GM18909 (cell line): ENCODE measurements around the gene NUCB2.
"Not testable (repeated sequence)": the region's sequence is repeated elsewhere in the genome, so short reads cannot be mapped to it uniquely, and the experiment has no call there.

Experiments used
- ATAC-seq: cut with Tn5 transposase; IDR thresholded peaks from one replicate; pipeline ENCODE4 v1.9.1; 2021; ENCODE audit warnings: mild to moderate bottlenecking; ENCODE audit not compliant: unreplicated experiment, poor library complexity

Gene NUCB2

DNA sequence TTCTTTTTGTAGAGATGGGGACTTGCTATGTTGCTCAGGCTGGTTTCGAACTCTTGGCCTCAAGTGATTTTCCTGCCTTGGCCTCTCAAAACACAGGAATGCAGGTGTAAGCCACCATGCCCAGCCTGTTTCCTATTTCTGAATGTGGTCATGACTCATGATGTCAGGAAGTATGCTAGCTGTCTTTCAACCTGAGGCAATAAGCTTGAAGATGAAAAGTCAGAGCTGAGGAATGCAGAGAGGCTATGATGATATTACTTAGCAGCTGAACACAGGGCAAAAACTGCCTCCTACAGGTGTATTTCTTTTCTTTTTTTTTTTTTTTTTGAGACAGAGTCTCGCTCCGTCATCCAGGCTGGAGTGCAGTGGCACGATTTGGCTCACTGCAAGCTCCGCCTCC, 9.0 kb upstream of the NUCB2 start:
- ATAC-seq = no peak

- not testable (repeated sequence) for ATAC-seq
Measured at GRCh38 chr11:17268500-17268899, 8.0 kb upstream of the NUCB2 start.

DNA sequence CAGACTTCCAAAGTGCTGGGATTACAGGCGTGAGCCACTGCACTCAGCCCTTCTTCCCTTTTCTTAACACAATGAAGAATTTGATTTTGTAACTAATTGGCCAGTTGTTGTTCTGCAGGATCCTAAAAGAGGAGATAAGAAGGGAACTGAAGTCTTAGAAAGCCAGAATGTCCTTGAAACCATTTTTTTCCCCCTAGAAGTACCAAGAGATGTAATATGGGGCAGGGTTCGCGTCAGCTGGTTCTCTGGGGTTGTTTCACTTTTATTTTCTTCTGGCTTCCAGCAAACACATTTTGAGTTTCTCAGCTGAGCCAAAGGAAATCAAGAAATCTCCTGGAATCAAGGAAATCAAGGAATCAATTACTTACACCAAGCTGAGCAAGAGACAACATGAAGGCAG, 7.6 kb upstream of the NUCB2 start:
- ATAC-seq = no peak

DNA sequence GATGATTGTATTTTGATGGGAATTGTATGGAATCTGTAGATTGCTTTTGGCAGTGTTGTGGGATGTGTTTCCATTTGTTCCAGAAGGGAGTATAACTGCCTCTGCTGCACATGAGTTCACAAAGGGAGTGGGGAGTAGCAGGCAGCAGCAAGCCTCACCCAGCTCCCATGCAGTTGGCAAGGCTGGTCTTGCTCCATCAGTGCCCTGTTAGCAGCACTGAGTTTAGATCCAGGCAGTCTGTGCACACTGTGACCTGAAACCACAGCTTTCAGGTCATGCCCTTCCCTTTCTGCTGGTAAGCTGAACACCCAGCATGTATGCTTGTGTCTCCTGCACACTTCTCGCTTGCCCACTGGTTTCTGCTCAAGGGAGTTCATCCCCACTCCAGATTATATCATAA, 3.7 kb upstream of the NUCB2 start:
- ATAC-seq = no peak

- no peak for ATAC-seq
Measured at GRCh38 chr11:17273211-17273610, 3.3 kb upstream of the NUCB2 start.

DNA sequence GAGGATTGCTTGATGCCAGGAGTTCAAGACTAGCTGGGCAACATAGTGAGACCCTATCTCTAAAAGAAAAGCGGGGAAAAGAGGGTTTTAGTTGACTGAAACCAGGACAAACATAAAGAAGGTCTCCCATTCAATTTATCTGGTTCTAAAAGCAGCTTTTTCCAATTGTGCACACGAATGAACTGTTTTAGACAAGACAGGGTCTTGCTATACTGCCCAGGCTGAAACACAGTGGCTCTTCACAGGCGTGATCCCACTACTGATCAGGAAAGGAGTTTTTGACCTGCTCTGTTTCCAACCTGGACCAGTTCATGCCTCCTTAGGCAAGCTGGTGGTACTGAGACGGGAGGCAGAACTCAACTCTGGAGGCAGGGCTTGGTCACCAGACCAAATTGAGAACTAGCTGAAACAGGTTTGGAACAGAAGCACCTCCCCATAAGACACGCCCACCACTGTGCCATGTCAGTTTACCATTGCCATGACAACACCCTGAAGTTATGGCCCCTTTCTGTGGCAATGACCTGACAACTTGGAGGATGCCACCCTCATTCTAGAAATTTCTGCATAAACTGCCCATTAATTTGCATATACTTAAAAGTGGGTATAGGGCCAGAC, 2.8 kb upstream of the NUCB2 start:
- ATAC-seq = no peak

- ATAC-seq = no peak
Measured at GRCh38 chr11:17275400-17276235, 921 bp upstream of the NUCB2 start.

- peak; percentile 18 for ATAC-seq
Measured at GRCh38 chr11:17277024-17277584, 565 bp downstream of the NUCB2 start.

GRCh38 chr11:17280494-17281127, 4.1 kb downstream of the NUCB2 start:
- ATAC-seq = no peak

DNA sequence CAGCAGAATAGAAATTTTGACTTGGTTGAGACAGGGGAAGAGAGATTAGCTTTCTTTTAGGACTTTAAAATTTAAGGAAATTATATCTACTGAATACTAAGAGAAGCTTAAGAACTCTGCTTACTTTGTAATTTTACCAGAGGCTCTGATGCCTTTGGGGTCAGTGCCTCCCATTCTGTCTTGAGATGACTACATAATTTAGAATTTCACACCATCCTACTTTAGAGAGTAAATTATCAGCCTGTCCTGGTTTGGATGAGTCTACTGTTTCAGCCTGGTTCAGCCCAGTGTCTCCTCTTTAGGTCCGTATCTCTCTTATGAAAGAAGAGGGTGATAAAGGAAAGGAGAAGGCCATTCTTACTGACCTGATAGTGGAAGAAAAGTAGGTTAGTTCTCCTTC, 9.8 kb downstream of the NUCB2 start:
- ATAC-seq = no peak

GRCh38 chr11:17287058-17287457, 10.5 kb downstream of the NUCB2 start:
- no peak for ATAC-seq

GRCh38 chr11:17291710-17292109, 15.2 kb downstream of the NUCB2 start:
- no peak for ATAC-seq

- ATAC-seq = no peak
Measured at GRCh38 chr11:17293311-17293710, 16.8 kb downstream of the NUCB2 start.

DNA sequence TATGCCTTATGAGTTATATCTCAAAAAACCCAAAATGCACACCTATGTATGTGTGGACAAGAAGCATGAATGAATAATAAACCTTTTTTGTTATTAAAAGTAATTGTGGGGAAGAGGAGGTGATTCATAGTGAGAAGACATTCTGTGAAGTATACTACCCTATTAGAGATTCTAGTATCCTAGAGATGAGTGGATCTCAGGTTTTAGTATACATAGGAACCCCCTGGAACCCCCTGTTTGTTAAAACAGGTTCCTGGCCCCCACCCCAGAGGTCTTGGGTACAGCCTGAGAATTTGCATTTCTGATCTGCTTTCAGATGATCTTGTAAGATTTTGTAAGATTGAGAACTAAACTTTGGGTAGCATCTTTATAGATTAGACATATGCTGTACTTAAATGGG, 17.5 kb downstream of the NUCB2 start:
- no peak for ATAC-seq

GRCh38 chr11:17296852-17297559, 20.5 kb downstream of the NUCB2 start:
- no peak for ATAC-seq

DNA sequence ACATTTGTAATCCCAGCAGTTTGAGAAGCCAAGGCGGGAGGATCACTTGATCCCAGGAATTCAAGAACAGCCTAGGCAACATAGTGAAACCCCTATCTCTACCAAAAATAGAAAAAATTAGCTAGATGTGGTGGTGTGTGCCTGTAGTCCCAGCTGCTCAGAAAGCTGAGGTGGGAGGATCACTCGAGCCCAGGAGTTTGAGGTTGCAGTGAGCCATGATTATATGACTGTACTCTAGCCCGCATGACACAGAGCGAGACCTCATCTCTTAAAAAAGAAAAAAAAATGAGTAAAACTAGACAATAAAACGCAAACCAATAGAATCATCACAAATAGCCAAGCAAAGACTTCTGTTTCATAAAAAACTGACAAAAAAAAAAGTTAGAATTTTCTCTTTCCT, 21.8 kb downstream of the NUCB2 start:
- ATAC-seq = peak; percentile 85

DNA sequence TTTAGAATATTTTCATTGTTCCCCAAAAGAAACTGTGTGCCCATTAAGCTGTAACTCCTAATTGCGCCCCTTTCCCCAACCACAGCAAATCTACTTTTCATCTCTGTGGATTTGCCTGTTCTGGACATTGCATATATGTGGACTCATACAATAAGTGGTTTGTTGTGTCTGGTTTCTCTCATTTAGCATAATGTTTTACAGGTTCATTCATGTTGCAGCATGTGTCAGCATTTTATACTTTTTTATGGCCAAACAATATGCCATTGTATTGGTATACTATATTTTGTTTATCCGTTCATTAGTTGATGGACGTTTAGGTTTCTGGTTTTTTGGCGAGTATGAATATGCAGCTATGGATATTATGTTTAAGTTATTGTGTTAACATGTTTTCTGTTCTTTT, 23.8 kb downstream of the NUCB2 start:
- ATAC-seq = no peak

DNA sequence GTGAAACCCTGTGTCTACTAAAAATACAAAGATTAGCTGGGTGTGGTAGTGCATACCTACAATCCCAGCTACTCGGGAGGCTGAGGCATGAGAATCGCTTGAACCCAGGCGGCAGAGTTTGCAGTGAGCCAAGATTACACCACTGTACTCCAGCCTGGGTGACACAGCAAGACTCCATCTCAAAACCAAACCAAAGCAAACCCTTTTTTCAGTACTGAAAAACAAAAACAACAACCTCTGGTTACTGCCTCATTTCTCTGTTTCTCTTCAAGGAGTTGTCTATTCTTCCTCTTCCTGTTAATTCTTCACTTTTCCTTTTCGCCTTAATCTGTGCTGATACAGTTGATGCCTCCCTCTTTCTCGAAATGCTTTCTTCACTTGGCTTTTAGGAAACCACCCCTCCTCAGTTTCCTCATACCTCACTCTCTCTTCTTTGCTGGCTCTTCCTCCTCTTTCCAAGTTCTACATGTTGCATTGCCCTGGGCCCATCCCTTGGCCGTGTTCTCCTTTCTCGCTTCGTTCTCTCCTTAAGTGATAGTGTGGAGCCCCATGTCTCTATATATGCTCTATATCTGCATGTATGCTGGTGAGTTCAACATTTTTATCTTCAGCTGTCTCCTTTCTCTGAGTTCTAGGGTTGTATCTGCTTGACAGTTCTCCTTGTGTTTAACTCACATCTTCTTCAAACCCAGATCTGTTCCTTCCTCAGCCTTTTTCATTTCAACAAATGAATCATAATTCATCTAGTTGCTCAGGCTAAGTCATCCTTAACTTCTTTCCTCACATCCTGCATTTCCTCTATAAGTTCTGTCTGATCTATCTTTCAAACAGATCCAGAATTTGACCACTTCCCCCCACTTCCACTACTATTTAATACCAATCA, 37.1 kb downstream of the NUCB2 start:
- ATAC-seq = no peak

GRCh38 chr11:17314232-17314547, 37.7 kb downstream of the NUCB2 start:
- ATAC-seq = no peak

GRCh38 chr11:17314904-17315426, 38.4 kb downstream of the NUCB2 start:
- ATAC-seq = no peak
